ENCODE results near the gene ZNF135.

Gene ZNF135

GRCh38 chr19:58059003-58059670, at the start of gene ZNF135:
ZNF135 (plus strand) TSS chr19:58059282; CDS start chr19:58060003, 721 bp downstream.
- TF ChIP-seq ZBTB7A (IDR thresholded peaks at IDR 0.05; ENCODE audit: low read depth) = no peak
- TF ChIP-seq TAF1 (IDR thresholded peaks at IDR 0.05; ENCODE audit: low read depth) = no peak
- no peak for TF ChIP-seq MAX (IDR thresholded peaks at IDR 0.05)
- no peak for TF ChIP-seq CREB1 (IDR thresholded peaks at IDR 0.05; ENCODE audit: low read depth)
- TF ChIP-seq YY1 (IDR thresholded peaks at IDR 0.05; ENCODE audit: low read depth) = no peak
- no peak for TF ChIP-seq TCF12 (IDR thresholded peaks at IDR 0.05; ENCODE audit: low read depth)

DNA sequence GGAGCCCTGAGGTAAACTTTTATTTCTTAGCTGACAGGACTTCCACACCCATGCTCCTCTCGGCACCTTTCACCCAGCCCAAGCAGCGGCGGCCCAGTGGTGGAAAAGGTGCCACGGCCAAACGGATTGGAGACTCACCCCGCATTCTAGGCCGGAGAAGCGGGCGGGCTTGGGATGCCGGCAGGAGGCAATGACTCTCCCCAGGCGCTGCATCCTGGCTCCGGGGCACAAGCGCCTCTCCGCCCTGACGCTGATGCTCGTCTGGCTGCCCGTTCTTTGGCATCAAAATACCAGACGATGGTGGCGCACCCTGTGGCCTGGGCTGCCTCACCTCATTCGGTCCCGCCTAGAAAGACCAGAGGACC, 49.8 kb upstream of the ZNF135 start:
- TF ChIP-seq USF1 (IDR thresholded peaks at IDR 0.05) (no peak), TCF12 (IDR thresholded peaks at IDR 0.05; ENCODE audit: low read depth) (no peak), RAD21 (IDR thresholded peaks at IDR 0.05; ENCODE audit: low read depth) (no peak), CREB1 (IDR thresholded peaks at IDR 0.05; ENCODE audit: low read depth) (no peak), TEAD4 (IDR thresholded peaks at IDR 0.05) (no peak), MAX (IDR thresholded peaks at IDR 0.05) (no peak), YY1 (IDR thresholded peaks at IDR 0.05; ENCODE audit: low read depth) (no peak), EP300 (IDR thresholded peaks at IDR 0.05; ENCODE audit: borderline replicate concordance) (no peak), EGR1 (IDR thresholded peaks at IDR 0.05) (no peak), CEBPB (IDR thresholded peaks at IDR 0.05) (no peak), NFIC (IDR thresholded peaks at IDR 0.05) (no peak), REST (IDR thresholded peaks at IDR 0.05; ENCODE audit: low read depth) (no peak)

DNA sequence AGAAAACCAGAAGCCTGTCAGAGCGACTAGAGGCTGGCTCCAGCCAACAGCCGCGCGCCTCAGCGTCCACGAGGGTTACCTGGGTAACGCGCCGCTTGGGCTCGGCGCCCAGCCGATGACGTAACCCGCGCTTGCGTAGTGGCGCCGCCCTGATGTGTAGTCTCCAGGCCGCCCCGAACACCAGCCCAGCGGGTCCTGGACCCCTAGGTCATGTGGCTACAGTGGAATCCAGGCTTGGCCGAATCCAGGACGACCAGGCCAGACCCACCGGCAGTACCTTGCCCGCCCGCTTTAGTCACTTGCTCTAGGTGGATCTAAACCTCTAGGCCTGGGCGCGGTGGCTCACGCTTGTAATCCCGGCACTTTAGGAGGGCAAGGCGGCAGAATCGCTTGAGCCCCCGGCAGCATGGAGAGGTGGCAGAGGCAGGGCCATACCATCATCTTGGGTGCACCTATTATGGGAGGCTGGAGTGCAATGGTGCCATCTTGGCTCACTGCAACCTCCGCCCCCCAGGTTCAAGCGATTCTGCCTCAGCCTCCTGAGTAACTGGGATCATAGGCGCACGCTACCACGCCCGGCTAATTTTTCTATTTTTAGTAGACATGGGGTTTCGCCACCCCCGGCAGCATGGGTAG, 49.3 kb upstream of the ZNF135 start:
- TF ChIP-seq ZBTB7A (IDR thresholded peaks at IDR 0.05; ENCODE audit: low read depth) = no peak

GRCh38 chr19:58010507-58010906, 48.6 kb upstream of the ZNF135 start:
- TF ChIP-seq EP300 (IDR thresholded peaks at IDR 0.05; ENCODE audit: borderline replicate concordance) = no peak
- TF ChIP-seq TAF1 (IDR thresholded peaks at IDR 0.05; ENCODE audit: low read depth) = no peak
- TF ChIP-seq RAD21 (IDR thresholded peaks at IDR 0.05; ENCODE audit: low read depth) = no peak
- no peak for TF ChIP-seq YY1 (IDR thresholded peaks at IDR 0.05; ENCODE audit: low read depth)
- TF ChIP-seq MAX (IDR thresholded peaks at IDR 0.05) = no peak

DNA sequence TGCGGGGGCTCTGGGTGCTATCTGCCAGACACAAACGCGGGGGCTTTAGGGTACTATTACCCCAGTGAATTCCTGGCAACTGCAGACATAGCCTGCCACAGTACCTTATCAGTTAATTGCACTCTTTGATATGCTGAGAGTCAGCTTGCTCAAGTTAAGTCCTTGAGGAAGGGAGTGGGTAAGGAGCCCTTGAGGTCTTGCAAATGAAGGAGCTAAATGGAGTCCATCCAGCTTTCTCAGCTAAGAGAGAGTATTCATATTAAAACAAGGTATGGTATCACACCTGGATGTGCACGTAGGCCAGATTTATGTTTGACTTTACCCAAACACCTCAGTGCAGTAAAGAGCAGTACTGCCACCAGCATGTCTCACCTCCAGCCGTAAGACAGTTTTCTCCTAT, 44.9 kb upstream of the ZNF135 start:
- TF ChIP-seq YY1 (IDR thresholded peaks at IDR 0.05; ENCODE audit: low read depth) (no peak), NFIC (IDR thresholded peaks at IDR 0.05) (no peak), MAX (IDR thresholded peaks at IDR 0.05) (no peak), CREB1 (IDR thresholded peaks at IDR 0.05; ENCODE audit: low read depth) (no peak), FOXM1 (IDR thresholded peaks at IDR 0.05; ENCODE audit: borderline replicate concordance, low read depth) (no peak), ZBTB7A (IDR thresholded peaks at IDR 0.05; ENCODE audit: low read depth) (no peak), TAF1 (IDR thresholded peaks at IDR 0.05; ENCODE audit: low read depth) (no peak), TCF12 (IDR thresholded peaks at IDR 0.05; ENCODE audit: low read depth) (no peak), TEAD4 (IDR thresholded peaks at IDR 0.05) (no peak), CEBPB (IDR thresholded peaks at IDR 0.05) (no peak), USF1 (IDR thresholded peaks at IDR 0.05) (no peak), RAD21 (IDR thresholded peaks at IDR 0.05; ENCODE audit: low read depth) (no peak), EGR1 (IDR thresholded peaks at IDR 0.05) (no peak), EP300 (IDR thresholded peaks at IDR 0.05; ENCODE audit: borderline replicate concordance) (no peak), REST (IDR thresholded peaks at IDR 0.05; ENCODE audit: low read depth) (no peak)

- TF ChIP-seq TCF12 (IDR thresholded peaks at IDR 0.05; ENCODE audit: low read depth) (no peak), USF1 (IDR thresholded peaks at IDR 0.05) (no peak), TEAD4 (IDR thresholded peaks at IDR 0.05) (no peak), YY1 (IDR thresholded peaks at IDR 0.05; ENCODE audit: low read depth) (no peak), ZBTB7A (IDR thresholded peaks at IDR 0.05; ENCODE audit: low read depth) (no peak), MAX (IDR thresholded peaks at IDR 0.05) (no peak), EP300 (IDR thresholded peaks at IDR 0.05; ENCODE audit: borderline replicate concordance) (no peak), NFIC (IDR thresholded peaks at IDR 0.05) (no peak), FOXM1 (IDR thresholded peaks at IDR 0.05; ENCODE audit: borderline replicate concordance, low read depth) (no peak), REST (IDR thresholded peaks at IDR 0.05; ENCODE audit: low read depth) (no peak), CREB1 (IDR thresholded peaks at IDR 0.05; ENCODE audit: low read depth) (no peak), TAF1 (IDR thresholded peaks at IDR 0.05; ENCODE audit: low read depth) (no peak), CEBPB (IDR thresholded peaks at IDR 0.05) (no peak), RAD21 (IDR thresholded peaks at IDR 0.05; ENCODE audit: low read depth) (no peak)
These were observed 39.0 kb upstream of the ZNF135 start for GRCh38 chr19:58020129-58020528.

Data from Ishikawa (cell line).